HL-60 (cell line): ENCODE data around the gene SARNP.

Experiments
- CTCF ChIP-seq: IDR thresholded peaks from one replicate; pipeline ENCODE4 v1.5.1; 2011; ENCODE audit warnings: low read length, control low read depth, inconsistent platforms; ENCODE audit not compliant: insufficient read depth
- GABPA ChIP-seq: IDR thresholded peaks from 2 replicates; pipeline ENCODE4 v1.6.1; 2012; ENCODE audit warnings: low read depth
- POLR2AphosphoS5 ChIP-seq: IDR thresholded peaks from 2 replicates; pipeline ENCODE4 v1.6.1; 2012; ENCODE audit warnings: low read depth
- REST ChIP-seq: IDR thresholded peaks from 2 replicates; pipeline ENCODE4 v1.6.1; 2012; ENCODE audit warnings: low read depth; ENCODE audit not compliant: insufficient replicate concordance
- SPI1 ChIP-seq: IDR thresholded peaks from 2 replicates; pipeline ENCODE4 v1.6.1; 2012; ENCODE audit warnings: low read depth, mild to moderate bottlenecking, borderline replicate concordance

- TF ChIP-seq CTCF: no peak
- TF ChIP-seq REST: no peak
- no peak for TF ChIP-seq GABPA
- no peak for TF ChIP-seq POLR2AphosphoS5
- TF ChIP-seq SPI1: no peak
Measured at GRCh38 chr12:55721601-55722213, 95.8 kb downstream of the SARNP start.
